GM19372 (cell line): ENCODE measurements around the gene PHACTR4.
"Not testable (repeated sequence)": the region's sequence is repeated elsewhere in the genome, so short reads cannot be mapped to it uniquely, and the experiment has no call there.

ENCODE experiments used
- ATAC-seq: cut with Tn5 transposase; IDR thresholded peaks from one replicate; pipeline ENCODE4 v1.9.1; 2021; ENCODE audit warnings: mild to moderate bottlenecking, low read depth, moderate library complexity; ENCODE audit not compliant: unreplicated experiment

PHACTR4 gene

DNA sequence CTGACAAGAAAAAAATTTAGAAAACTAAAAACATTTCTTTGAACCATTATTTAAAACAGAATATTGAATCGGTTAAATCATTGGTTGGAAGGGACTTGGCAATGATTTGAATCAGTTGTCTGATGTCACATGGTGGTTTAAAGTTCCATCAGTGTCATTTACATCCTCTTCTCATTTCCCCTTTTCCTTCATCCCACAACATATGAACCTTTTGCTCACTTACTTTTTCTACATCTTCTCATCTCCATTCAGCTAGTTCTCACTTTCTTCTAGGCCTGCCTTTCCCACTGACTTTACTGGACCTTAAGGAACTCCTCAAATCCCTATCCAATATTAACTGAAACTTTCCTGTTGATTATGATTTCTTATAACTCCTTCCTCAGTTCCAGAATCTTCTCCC lies 58.5 kb downstream of the PHACTR4 start:
- no peak for ATAC-seq

DNA sequence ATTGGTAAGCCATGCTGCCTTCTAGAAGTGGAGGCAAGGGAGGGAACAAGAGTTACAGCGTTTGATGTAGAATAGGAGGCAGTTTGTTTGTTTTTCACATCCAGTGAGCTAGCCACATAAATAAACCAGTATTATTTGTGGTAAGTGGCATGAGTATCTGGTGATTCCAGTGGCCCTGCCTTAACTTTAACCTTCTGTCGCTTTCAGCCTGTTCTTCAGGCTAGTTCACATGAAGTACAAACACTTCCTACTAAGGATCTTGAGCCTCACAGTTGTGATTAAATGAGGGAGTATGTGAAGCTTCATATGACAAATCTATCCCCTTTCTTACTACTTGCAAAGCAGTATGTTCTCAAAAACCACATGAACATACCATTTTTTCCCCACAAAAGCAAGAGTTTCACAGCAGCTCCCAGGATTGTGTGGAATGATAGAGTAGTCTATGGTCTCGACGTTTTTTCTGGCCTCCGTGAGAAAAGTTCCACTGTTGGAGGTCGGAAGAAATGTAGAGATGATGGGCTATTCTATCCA lies 59.5 kb downstream of the PHACTR4 start:
- ATAC-seq = no peak

DNA sequence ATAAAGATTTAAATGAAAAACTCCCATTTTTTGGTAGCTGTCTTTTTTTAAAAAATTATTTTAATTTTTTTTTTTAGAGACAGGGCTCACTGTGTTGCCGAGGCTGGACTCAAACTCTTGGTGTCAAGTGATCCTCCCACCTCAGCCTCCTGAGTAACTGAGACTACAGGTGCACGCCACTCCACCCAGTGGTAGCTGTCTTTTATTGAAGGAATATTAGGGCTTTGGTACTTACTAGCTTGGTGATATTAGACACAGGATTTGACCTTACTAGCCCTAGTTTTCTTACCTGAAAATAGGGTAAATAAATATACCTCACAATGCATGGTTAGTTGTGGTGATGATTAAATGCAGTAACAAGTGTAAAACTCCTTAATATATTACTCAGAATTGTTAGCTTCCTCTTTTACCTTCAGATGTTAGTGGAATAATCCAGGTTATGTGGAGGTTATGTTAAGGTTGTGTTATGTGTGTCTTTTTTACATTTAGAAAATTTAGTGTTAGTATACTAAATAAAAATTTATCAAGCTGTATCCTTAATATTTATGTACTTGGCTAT lies 66.8 kb downstream of the PHACTR4 start:
- ATAC-seq = no peak

DNA sequence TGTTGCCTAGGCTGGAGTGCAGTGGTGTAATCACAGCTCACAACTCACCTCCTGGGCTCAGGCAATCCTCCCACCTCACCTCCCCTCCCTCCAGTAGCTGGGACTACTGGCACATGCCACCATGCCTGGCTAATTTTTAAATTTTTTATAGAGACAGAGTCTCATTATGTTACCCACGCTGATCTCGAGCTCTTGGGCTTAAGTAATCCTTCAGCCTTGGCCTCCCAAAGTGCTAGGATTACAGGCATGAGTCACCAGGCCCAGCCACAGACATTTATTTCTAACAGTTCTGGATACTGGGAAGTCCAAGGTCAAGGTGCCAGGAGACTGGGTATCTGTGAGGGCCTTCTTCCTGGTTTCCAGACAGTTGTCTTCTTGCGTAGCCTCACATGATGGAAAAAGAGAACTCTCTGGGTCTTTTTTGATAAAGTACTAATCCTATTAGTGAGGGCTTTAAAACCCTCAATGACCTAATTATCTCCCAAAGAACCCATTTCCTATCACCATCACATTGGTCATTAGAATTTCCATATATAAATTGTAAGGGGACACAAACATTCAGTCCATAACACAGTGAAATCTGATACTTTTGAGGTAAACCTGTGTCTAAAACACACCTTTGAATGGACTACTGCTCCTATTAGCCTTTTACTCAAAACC lies 67.9 kb downstream of the PHACTR4 start:
- ATAC-seq = no peak

DNA sequence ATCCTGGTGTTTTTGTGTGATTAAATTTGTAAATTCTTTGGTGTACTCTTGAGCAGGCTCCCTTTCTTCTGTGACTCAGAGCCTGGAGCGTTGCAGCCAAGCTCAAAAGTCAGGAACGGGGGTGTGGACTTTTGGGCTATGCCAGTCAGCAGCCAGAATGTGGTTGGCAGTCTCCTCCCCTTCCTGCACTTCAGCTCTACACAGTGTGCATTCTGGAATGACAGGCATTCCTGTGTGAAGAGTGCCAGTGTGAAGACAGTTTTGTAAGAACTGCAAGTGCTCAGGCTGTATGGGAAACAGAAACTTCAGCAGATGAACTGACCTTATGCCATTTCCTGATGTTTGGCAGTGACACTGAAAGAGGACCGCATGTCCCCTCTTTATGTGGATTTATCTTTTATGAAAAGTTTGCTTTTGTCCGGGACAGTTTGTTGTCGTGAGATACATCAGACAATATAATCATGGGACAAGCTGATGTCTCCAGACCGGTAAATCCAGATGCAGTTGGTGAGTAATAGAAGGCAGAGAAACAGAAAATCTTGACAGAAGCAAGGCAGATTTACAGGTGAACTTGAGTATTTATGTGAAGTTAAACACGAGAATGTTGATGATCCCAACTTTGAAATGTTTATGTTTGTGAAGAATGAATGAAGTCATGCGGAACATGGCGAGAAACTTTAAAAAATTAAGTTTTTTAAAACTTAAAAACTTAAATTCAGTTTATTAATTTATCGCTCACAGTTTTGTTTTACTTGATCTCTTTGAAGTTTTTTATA lies 68.6 kb downstream of the PHACTR4 start:
- no peak for ATAC-seq

DNA sequence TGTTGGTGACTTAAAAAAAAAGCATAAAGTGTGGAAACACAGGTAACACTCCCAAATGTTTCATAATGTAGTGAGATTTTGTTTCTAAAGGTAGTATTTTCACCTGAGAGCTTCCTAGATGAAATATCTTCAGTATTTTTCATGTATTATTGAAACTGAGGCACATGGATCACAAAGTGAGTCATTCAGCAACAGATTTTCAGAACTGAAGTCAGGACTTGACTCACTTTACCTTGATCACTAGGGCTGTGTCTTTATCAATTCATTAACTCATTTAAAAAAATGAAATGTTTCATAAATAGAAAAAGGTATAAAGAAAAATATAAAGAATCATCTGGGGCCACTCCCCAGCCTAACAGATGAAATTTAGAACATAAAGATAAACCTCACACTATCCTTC lies 69.8 kb downstream of the PHACTR4 start:
- no peak for ATAC-seq

DNA sequence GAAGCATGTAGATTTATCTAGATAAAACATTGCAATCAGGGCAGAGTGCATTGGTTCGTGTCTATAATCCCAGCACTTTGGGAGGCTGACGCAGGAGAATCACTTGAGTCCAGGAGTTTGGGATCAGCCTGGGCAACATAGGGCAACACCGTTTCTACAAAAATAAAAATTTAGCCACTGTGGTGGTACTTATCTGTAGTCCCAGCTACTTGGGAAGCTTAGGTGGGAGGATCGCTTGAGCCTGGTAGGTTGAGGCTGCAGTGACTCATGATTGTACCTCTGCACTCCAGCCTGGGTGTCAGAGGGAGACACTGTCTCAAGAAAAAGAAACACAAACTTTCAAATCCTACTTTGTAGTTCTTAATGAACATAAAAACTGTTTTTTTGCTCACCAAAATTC lies 72.1 kb downstream of the PHACTR4 start:
- ATAC-seq = no peak

DNA sequence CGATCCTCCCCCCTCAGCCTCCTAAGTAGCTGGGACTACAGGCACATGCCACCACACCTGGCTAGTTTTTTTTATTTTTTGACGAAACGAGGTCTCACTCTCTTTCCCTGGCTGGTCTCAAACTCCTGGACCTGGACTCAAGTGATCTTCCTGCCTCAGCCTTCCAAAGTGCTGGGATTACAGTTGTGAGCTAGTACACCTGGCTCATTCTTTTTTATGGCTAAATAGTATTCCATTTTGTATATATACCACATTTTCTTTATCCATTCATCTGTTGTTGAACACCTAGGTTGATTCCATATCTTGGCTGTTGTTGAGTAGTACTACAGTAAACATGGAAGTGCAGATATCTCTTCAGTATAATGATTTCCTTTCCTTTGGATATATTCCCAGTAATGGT lies 74.0 kb downstream of the PHACTR4 start:
- ATAC-seq = no peak

DNA sequence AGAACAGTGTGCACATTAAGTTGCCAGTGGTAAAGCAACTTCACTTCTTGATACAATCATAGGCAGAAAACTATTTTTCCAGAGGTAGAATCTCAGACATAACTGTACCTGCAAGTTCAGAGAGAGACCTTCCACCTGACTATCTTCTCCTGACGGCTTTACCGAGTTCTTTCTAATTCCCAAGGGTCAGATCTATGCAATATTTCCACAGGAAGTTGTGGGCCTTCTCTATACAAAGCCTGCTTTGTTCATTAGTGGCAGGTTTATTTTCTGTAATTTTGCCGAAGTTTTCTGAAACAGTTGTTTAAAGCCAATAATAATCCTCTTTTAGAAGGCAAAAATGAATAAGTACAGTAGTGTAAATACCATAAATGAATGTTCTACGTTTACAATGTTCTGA lies 78.1 kb downstream of the PHACTR4 start:
- no peak for ATAC-seq

DNA sequence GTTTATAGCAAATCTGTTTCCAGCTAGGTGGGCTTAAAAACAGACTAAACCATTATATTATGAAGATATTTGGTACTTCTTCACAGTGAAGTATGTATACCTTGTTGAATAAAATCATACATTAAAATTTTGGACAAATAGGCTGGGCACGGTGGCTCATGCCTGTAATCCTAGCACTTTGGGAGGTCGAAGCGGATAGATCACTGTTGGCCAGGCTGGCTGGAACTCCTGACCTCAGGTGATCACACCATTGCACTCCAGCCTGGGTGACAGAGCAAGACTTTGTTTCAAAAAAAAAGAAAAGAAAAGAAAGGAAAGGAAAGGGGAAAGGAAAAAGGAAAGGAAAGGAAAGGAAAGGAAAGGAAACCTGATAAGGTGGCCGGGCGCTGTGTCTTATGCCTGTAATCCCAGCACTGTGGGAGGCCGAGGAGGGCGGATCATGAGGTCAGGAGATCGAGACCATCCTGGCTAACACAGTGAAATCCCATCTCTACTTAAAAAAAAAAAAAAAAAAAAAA lies 78.6 kb downstream of the PHACTR4 start:
- not testable (repeated sequence) for ATAC-seq

DNA sequence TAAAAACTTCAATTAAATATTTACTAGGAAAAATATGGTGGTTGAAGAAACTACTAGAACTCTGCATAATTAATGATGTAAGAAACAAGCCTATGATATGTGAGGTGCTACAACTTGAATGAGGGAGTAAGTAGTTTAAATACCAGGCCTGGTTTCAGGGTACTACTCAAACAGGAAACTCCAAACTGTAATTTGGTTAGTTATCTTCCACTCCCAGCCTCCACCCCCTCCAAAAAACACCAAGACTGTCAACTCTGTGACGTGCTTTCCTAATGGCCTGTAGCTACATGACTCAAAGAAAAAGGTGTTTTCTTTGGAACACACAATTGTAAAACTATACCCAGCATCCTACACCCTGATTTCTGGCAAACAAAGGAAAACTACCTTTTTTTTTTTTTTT lies 80.4 kb downstream of the PHACTR4 start:
- ATAC-seq = no peak

DNA sequence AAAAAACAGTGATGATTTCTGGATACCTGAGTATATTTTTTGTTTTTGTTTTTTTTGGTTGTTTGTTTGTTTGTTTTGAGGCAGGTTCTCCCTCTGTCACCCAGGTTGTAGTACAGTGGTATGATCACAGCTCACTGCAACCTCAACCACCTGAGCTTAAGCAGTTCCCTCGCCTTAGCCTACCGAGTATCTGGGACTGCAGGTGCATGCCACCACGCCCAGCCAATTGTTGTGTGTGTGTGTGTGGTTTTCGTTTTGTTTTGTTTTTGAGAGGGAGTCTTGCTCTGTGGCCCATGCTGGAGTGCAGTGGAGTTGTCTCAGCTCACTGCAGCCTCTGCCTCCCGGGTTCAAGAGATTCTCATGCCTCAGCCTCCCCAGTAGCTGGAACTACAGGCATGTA lies 81.0 kb downstream of the PHACTR4 start:
- ATAC-seq = no peak

DNA sequence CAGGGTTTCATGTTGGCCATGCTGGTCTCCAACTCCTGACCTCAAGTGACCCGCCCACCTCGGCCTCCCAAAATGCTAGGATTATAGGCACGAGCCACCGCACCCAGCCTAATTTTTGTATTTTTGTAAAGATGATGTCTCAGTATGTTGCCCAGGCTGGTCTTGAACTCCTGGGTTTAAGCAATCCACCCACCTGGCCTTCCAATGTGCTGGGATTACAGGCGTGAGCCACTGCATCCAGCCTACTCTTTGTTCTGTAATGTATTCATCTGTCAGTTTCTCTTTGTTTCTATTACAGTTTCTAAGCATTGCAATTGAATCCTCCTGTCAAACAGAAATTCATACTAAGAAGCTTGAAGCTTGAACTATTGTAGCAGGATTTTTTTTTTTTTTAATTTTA lies 81.5 kb downstream of the PHACTR4 start:
- ATAC-seq = no peak

DNA sequence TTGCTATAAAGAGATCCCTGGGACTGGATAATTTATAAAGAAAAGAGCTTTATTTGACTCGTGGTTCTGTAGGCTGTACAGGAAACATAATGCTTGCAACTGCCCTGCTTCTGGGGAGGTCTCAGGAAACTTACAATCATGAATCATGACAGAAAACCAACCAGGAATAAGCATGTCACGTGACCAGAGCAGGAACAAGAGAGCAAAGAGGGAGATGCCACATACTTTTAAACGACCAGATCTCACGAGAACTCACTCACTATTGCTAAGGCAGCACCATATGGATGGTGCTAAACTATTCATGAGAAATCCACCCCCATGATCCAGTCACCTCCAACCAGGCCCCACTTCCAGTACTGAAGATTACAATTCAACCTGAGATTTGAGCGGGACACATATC lies 86.5 kb downstream of the PHACTR4 start:
- no peak for ATAC-seq

DNA sequence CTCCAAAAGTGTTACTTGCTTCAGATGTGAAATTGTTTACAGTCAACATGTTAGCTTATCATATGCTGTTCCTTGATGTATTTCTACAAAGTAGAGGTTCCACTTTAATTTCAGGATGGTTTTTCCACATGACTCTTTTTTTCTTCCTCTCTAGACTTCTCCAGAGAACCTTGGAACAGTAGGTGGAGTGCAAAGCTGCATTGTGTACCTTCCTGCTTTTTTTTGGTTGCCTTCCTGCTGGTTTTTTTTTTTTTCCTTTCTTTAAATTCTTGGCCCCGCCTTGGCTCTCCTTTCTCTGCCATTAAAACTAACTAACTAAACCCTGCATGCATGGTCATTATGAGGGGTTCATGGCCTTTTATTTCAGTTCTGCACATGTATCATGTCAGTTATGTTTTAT lies 88.1 kb downstream of the PHACTR4 start:
- no peak for ATAC-seq

DNA sequence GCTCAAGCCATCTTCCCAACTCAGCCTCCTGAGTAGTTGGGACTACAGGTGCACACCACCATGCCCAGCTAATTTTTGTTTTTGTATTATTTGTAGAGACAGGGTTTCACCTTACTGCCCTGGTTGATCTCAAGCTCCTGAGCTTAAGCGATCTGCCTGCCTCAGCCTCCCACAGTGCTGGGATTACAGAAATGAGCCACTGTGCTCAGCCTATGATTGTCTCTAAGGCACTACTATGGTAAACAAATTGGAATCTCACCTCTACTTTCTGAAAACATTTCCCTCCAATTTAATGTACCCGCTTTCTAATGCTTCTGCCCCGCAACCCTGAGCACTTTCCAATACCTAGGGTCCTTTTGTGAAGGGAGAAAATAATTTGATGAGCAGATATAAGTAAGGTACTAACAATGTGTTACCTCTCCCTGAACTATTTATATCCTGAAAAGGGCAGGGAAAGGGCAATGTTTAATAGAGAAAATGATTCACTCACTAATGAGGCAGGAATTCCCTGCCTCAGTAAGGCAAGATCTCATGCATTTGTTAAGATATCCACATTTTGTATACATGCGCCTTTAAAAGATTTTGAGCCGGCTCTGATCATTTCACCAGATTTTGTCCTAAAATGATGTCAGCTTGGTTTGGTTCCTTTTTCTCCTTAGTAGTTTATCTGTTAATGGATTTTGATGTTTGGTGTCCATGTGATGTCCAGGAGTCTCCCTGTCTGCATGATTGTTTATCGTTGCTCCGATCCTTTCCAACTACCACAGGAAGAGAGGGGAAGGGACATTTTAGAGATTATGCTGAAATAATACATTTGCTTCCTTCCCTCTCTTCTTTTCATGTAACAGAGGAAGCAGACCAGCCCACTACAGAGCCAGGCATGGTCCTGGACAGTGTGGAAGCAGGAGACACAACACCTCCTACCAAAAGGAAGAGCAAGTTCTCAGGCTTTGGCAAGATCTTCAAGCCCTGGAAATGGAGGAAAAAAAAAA lies 89.0 kb downstream of the PHACTR4 start:
- no peak for ATAC-seq

DNA sequence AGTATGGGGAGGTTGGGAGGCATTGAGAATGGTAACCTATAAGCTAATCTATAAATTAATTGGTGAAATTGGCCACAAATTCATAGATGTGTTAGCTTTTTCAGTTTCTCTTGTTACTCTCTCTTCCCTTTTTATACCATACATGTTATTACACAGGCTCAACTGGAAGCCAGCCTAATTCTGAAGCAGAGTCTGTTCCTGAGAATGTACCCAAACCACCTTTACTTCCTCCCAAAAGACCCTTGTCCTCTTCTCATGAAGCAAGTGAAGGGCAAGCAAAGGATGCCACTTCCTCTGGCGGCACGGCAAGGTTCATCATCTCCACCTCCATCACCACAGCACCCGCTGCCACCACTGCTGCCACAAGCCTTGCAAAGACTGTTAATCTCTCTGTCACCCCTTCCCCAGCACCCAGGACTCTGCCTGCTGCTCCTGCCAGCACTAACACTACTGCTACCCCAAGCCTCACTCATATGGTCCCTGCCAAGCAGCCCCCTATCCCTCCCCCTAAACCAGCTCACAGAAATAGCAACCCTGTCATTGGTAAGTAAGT lies 96.8 kb downstream of the PHACTR4 start:
- no peak for ATAC-seq

DNA sequence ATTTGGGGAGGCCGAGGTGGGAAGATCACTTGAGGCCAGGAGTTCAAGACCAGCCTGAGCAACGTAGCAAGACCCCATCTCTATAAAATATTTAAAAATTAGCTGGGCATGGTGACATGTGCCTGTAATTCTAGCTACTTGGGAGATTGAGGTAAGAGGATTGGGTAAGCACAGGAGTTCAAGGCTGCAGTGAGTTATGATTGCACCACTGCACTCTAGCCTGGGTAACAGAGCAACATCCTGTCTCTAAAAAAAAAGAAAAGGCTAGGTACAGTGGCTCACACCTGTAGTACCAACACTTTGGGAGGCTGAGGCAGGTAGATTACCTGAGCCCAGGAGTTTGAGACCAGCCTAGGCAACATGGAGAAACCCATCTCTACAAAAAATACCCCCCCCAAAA lies 100.6 kb downstream of the PHACTR4 start:
- ATAC-seq = no peak

DNA sequence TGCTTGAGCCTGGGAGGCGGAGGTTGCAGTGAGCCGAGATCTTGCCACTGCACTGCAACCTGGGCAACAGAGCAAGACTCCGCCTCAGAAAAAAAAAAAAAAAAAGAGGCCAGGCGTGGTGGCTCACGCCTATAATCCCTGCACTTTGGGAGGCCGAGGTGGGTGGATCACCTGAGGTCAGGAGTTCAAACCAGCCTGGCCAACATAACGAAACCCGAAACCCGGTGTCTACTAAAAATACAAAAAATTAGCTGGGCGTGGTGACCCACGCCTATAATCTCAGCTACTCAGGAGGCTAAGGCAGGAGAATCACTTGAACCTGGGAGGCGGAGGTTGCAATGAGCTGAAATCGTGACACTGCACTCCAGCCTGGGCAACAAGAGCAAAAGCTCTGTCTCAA lies 110.0 kb downstream of the PHACTR4 start:
- not testable (repeated sequence) for ATAC-seq

DNA sequence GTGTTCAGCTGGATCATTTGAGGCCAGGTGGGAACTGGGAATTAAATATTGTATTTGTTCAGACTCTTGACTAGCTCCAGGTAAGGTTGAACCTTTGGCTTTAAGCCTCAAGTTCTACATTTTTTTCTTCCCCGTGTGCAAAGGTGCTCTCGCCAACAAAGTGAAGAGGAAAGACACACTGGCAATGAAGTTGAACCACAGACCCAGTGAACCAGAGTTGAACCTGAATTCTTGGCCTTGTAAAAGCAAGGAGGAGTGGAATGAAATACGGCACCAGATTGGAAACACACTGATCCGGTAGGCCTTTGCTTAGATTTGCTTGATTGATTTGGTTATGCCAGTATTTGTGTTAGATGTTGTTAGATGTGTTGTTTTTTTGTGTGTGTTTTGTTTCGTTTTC lies 110.8 kb downstream of the PHACTR4 start:
- ATAC-seq = no peak
